NT2/D1 (cell line): ENCODE results near the gene RDH5.

Source experiments
- DNase-seq: peaks from one replicate; pipeline ENCODE4 v3.0.0-alpha.2; 2011; ENCODE audit warnings: low read depth, low spot score
- H3K27me3 ChIP-seq: 2 replicates; pipeline ENCODE4 v1.6.0; 2011; ENCODE audit warnings: mild to moderate bottlenecking; ENCODE audit not compliant: insufficient read length, insufficient read depth
- H3K36me3 ChIP-seq: 2 replicates; pipeline ENCODE4 v1.6.1; 2011; ENCODE audit warnings: mild to moderate bottlenecking, low read length, mixed read lengths; ENCODE audit not compliant: insufficient read depth, insufficient read length
- H3K4me1 ChIP-seq: 2 replicates; pipeline ENCODE4 v1.5.1; 2011; ENCODE audit not compliant: insufficient read depth, insufficient read length
- H3K4me3 ChIP-seq: 2 replicates; pipeline ENCODE4 v1.5.1; 2011; ENCODE audit warnings: low read depth; ENCODE audit not compliant: insufficient read length
- H3K9ac ChIP-seq: 2 replicates; pipeline ENCODE4 v1.6.0; 2011; ENCODE audit warnings: low read depth; ENCODE audit not compliant: insufficient read length
- H3K9me3 ChIP-seq: 2 replicates; pipeline ENCODE4 v1.5.1; 2011; ENCODE audit warnings: mild to moderate bottlenecking, low read length; ENCODE audit not compliant: insufficient read depth
- SUZ12 ChIP-seq: IDR thresholded peaks from 2 replicates; pipeline ENCODE4 v1.6.1; 2011; ENCODE audit not compliant: insufficient read length, insufficient read depth; ENCODE audit errors: extremely low read depth
- YY1 ChIP-seq: IDR thresholded peaks from 2 replicates; pipeline ENCODE4 v1.6.1; 2011; ENCODE audit not compliant: insufficient read length, insufficient read depth
- ZNF274 ChIP-seq: IDR thresholded peaks from 2 replicates; pipeline ENCODE4 v1.6.1; 2011; ENCODE audit warnings: mild to moderate bottlenecking, low read depth, low read length

Gene RDH5

GRCh38 chr12:55708695-55709233, 11.4 kb upstream of the RDH5 start:
- Histone ChIP-seq H3K27me3 (peaks cover 38% of the 10 kb centered on the region), H3K36me3 (peaks cover 4% of the 10 kb centered on the region), H3K4me3 (peak overlapping the region; percentile 57), H3K4me1 (peaks cover 9% of the 10 kb centered on the region), H3K9ac (peak overlapping the region; percentile 77), H3K9me3 (no peaks in the 10 kb centered on the region)
- TF ChIP-seq YY1 = no peak
- TF ChIP-seq ZNF274 = no peak
- DNase-seq = no peak

- no peaks in the 10 kb centered on the region for H3K36me3 ChIP-seq
- DNase-seq = no peak
- TF ChIP-seq YY1 (no peak), SUZ12 (no peak), ZNF274 (no peak)
- H3K4me3 ChIP-seq = no peak overlapping the region
- H3K9me3 ChIP-seq = no peaks in the 10 kb centered on the region
- no peak overlapping the region for H3K9ac ChIP-seq
- peaks cover 32% of the 10 kb centered on the region for H3K27me3 ChIP-seq
- peaks cover 7% of the 10 kb centered on the region for H3K4me1 ChIP-seq
Measured at GRCh38 chr12:55711786-55712553, 8.2 kb upstream of the RDH5 start.

GRCh38 chr12:55712700-55713415, 7.3 kb upstream of the RDH5 start:
- Histone ChIP-seq H3K4me1 (peaks cover 14% of the 10 kb centered on the region), H3K9me3 (no peaks in the 10 kb centered on the region), H3K4me3 (no peak overlapping the region), H3K9ac (no peak overlapping the region), H3K36me3 (no peaks in the 10 kb centered on the region), H3K27me3 (peaks cover 27% of the 10 kb centered on the region)
- no peak for DNase-seq
- TF ChIP-seq YY1 (no peak), ZNF274 (no peak), SUZ12 (no peak)

- no peak for DNase-seq
- TF ChIP-seq SUZ12 (no peak), ZNF274 (no peak), YY1 (no peak)
- Histone ChIP-seq H3K27me3 (peaks cover 25% of the 10 kb centered on the region), H3K9ac (no peak overlapping the region), H3K9me3 (no peaks in the 10 kb centered on the region), H3K4me3 (no peak overlapping the region), H3K4me1 (peaks cover 12% of the 10 kb centered on the region), H3K36me3 (no peaks in the 10 kb centered on the region)
Measured at GRCh38 chr12:55713721-55714120, 6.5 kb upstream of the RDH5 start.

- Histone ChIP-seq H3K36me3 (peaks cover 12% of the 10 kb centered on the region), H3K4me3 (peak overlapping the region; percentile 75), H3K9ac (peak overlapping the region; percentile 90), H3K9me3 (no peaks in the 10 kb centered on the region), H3K27me3 (peaks cover 15% of the 10 kb centered on the region), H3K4me1 (peaks cover 14% of the 10 kb centered on the region)
- no peak for DNase-seq
- TF ChIP-seq SUZ12 (no peak), YY1 (no peak), ZNF274 (no peak)
Measured at GRCh38 chr12:55715169-55715764, 4.9 kb upstream of the RDH5 start.

GRCh38 chr12:55715833-55716581, 4.2 kb upstream of the RDH5 start, which contains the start of gene BLOC1S1:
TSS of gene BLOC1S1 (plus strand) at chr12:55716046. CDS start at chr12:55716052, 6 bp downstream.
- Histone ChIP-seq H3K36me3 (peaks cover 17% of the 10 kb centered on the region), H3K9me3 (no peaks in the 10 kb centered on the region)

More at GRCh38 chr12:55715833-55716581, 4.2 kb upstream of the RDH5 start, which contains the start of gene BLOC1S1:
- DNase-seq = peak; percentile 95
- Histone ChIP-seq H3K4me1 (peaks cover 14% of the 10 kb centered on the region), H3K4me3 (peak within 1 kb of the TSS; percentile 75), H3K9ac (peak within 1 kb of the TSS; percentile 90), H3K27me3 (peaks cover 15% of the 10 kb centered on the region)
- TF ChIP-seq YY1 (no peak), ZNF274 (no peak), SUZ12 (no peak)
